GM23338 (cell line): Measurements from ENCODE around the gene JAKMIP1.

Source experiments
- EZH2 ChIP-seq: fragments of 200-600 bp; sonication (generic); IDR thresholded peaks from one replicate; pipeline ENCODE4 v1.8.0; 2017; ENCODE audit warnings: antibody characterized with exemption, mild to moderate bottlenecking, low read depth; ENCODE audit not compliant: unreplicated experiment
- EZH2phosphoT487 ChIP-seq: fragments of 200-600 bp; sonication (generic); IDR thresholded peaks from one replicate; pipeline ENCODE4 v1.8.1; 2018; ENCODE audit warnings: antibody characterized with exemption; ENCODE audit not compliant: unreplicated experiment
- POLR2AphosphoS5 ChIP-seq: IDR thresholded peaks from 2 replicates; pipeline ENCODE4 v1.6.1; 2016; ENCODE audit warnings: antibody characterized with exemption, low read depth
- ZNF114 ChIP-seq: fragments of 250-450 bp; sonication (Bioruptor Pico); IDR thresholded peaks from 2 replicates; pipeline ENCODE4 v1.5.0; 2020; ENCODE audit warnings: mild to moderate bottlenecking, moderate library complexity
- TF ChIP-seq, protein P1 (sequence below): IDR thresholded peaks from one replicate; pipeline ENCODE4 v1.6.1; 2018; ENCODE audit warnings: antibody characterized with exemption; ENCODE audit not compliant: unreplicated experiment
- TF ChIP-seq, protein P2 (sequence below), 2 experiments: fragments of 200-600 bp in 1 of 2; sonication (generic) in 1 of 2; conservative IDR thresholded peaks; 2 replicates each; pipeline versions ENCODE4 v1.5.1 to v1.6.1; 2016 to 2017; ENCODE audit warnings: antibody characterized with exemption in 2 of 2, low read depth in 2 of 2, mild to moderate bottlenecking in 2 of 2, moderate library complexity in 1 of 2
- TF ChIP-seq, protein P3 (sequence below): IDR thresholded peaks from 2 replicates; pipeline ENCODE4 v1.6.1; 2016; ENCODE audit warnings: antibody characterized with exemption

DNA sequence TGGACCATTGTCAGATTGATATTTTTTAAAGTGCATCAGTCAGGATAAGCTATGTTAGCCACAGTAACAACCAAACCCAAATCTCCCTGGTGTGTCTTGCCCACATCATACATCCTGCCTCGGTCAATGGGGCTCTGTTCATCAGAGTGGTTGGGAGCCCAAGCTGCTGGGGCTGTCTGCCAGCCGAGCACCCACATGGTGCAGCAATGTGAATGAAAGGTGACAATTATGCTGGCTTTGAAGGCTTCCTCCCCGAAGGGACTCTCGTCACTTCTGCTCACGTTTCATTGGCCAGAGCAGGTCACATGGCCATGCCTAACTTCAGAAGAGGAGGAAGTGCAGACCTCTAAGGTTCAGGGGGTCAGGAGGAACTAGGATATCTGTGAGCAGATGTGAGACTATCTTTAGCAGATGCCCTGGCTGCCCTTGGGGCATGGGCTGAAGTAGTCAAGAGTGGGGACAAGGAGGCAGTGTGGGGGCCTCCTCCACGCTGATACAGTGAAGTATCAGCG lies 1.3 kb upstream of the JAKMIP1 start:
- TF ChIP-seq, protein P1, sequence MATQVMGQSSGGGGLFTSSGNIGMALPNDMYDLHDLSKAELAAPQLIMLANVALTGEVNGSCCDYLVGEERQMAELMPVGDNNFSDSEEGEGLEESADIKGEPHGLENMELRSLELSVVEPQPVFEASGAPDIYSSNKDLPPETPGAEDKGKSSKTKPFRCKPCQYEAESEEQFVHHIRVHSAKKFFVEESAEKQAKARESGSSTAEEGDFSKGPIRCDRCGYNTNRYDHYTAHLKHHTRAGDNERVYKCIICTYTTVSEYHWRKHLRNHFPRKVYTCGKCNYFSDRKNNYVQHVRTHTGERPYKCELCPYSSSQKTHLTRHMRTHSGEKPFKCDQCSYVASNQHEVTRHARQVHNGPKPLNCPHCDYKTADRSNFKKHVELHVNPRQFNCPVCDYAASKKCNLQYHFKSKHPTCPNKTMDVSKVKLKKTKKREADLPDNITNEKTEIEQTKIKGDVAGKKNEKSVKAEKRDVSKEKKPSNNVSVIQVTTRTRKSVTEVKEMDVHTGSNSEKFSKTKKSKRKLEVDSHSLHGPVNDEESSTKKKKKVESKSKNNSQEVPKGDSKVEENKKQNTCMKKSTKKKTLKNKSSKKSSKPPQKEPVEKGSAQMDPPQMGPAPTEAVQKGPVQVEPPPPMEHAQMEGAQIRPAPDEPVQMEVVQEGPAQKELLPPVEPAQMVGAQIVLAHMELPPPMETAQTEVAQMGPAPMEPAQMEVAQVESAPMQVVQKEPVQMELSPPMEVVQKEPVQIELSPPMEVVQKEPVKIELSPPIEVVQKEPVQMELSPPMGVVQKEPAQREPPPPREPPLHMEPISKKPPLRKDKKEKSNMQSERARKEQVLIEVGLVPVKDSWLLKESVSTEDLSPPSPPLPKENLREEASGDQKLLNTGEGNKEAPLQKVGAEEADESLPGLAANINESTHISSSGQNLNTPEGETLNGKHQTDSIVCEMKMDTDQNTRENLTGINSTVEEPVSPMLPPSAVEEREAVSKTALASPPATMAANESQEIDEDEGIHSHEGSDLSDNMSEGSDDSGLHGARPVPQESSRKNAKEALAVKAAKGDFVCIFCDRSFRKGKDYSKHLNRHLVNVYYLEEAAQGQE = no peak
- TF ChIP-seq, protein P2, sequence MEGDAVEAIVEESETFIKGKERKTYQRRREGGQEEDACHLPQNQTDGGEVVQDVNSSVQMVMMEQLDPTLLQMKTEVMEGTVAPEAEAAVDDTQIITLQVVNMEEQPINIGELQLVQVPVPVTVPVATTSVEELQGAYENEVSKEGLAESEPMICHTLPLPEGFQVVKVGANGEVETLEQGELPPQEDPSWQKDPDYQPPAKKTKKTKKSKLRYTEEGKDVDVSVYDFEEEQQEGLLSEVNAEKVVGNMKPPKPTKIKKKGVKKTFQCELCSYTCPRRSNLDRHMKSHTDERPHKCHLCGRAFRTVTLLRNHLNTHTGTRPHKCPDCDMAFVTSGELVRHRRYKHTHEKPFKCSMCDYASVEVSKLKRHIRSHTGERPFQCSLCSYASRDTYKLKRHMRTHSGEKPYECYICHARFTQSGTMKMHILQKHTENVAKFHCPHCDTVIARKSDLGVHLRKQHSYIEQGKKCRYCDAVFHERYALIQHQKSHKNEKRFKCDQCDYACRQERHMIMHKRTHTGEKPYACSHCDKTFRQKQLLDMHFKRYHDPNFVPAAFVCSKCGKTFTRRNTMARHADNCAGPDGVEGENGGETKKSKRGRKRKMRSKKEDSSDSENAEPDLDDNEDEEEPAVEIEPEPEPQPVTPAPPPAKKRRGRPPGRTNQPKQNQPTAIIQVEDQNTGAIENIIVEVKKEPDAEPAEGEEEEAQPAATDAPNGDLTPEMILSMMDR (conservative IDR thresholded peaks at IDR 0.05; ENCODE audit: low read depth in 2 of 2) = no peak
- TF ChIP-seq EZH2phosphoT487 (no peak), POLR2AphosphoS5 (no peak), ZNF114 (no peak), EZH2 (no peak)
- TF ChIP-seq, protein P3, sequence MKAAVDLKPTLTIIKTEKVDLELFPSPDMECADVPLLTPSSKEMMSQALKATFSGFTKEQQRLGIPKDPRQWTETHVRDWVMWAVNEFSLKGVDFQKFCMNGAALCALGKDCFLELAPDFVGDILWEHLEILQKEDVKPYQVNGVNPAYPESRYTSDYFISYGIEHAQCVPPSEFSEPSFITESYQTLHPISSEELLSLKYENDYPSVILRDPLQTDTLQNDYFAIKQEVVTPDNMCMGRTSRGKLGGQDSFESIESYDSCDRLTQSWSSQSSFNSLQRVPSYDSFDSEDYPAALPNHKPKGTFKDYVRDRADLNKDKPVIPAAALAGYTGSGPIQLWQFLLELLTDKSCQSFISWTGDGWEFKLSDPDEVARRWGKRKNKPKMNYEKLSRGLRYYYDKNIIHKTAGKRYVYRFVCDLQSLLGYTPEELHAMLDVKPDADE = no peak
